Liver (tissue), 3 donors: ENCODE data around the gene USP24.
A peak's percentile ranks its signal among the peaks of the same experiment; 100 is the strongest.

ENCODE experiments used
- CTCF ChIP-seq: fragments of 150-350 bp; IDR thresholded peaks from 2 replicates; pipeline ENCODE4 v1.5.1; 2017; ENCODE audit warnings: improper control_type of control experiment, low read depth, low read length; ENCODE audit not compliant: missing input control
- FOXA1 ChIP-seq: IDR thresholded peaks from 2 replicates; pipeline ENCODE4 v1.6.1; 2016; ENCODE audit warnings: antibody characterized with exemption
- GABPA ChIP-seq, 2 donors: IDR thresholded peaks in 1 of 2; conservative IDR thresholded peaks in 1 of 2; 2 replicates each; pipeline ENCODE4 v1.6.1; 2016; ENCODE audit warnings: antibody characterized with exemption in 2 of 2, mild to moderate bottlenecking in 1 of 2, moderate library complexity in 1 of 2
- JUND ChIP-seq, 2 donors: IDR thresholded peaks; 2 replicates each; pipeline ENCODE4 v1.6.1; 2016; ENCODE audit warnings: antibody characterized with exemption in 2 of 2
- RAD21 ChIP-seq, 2 donors: IDR thresholded peaks; 2 replicates each; pipeline ENCODE4 v1.6.1; 2016; ENCODE audit warnings: antibody characterized with exemption in 2 of 2, mild to moderate bottlenecking in 2 of 2
- REST ChIP-seq: IDR thresholded peaks from 2 replicates; pipeline ENCODE4 v1.6.1; 2016; ENCODE audit warnings: antibody characterized with exemption, mild to moderate bottlenecking
- RXRA ChIP-seq, 2 donors: IDR thresholded peaks; 2 replicates each; pipeline ENCODE4 v1.6.1; 2017 to 2018; ENCODE audit warnings: antibody characterized with exemption in 2 of 2, mild to moderate bottlenecking in 1 of 2
- TAF1 ChIP-seq: conservative IDR thresholded peaks from 2 replicates; pipeline ENCODE4 v1.6.1; 2016; ENCODE audit warnings: antibody characterized with exemption, mild to moderate bottlenecking
- YY1 ChIP-seq: IDR thresholded peaks from 2 replicates; pipeline ENCODE4 v1.6.1; 2016; ENCODE audit warnings: antibody characterized with exemption, mild to moderate bottlenecking
- ZBTB33 ChIP-seq: IDR thresholded peaks from 2 replicates; pipeline ENCODE4 v1.6.1; 2016; ENCODE audit warnings: antibody characterized with exemption
- TF ChIP-seq, protein P1 (sequence below): IDR thresholded peaks from 2 replicates; pipeline ENCODE4 v1.6.1; 2016; ENCODE audit warnings: antibody characterized with exemption
- TF ChIP-seq, protein P2 (sequence below): IDR thresholded peaks from 2 replicates; pipeline ENCODE4 v1.6.1; 2016; ENCODE audit warnings: antibody characterized with exemption
- donor health status: healthy.
- donor health status: healthy.

GRCh38 chr1:55055084-55055882 is 159.9 kb downstream of the USP24 start:
- no peak for TF ChIP-seq FOXA1
- no peak for TF ChIP-seq CTCF
- TF ChIP-seq JUND (IDR thresholded peaks at IDR 0.05) = no peak
- TF ChIP-seq, protein P1, sequence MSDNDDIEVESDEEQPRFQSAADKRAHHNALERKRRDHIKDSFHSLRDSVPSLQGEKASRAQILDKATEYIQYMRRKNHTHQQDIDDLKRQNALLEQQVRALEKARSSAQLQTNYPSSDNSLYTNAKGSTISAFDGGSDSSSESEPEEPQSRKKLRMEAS = no peak
- TF ChIP-seq RAD21 (IDR thresholded peaks at IDR 0.05) = no peak
- no peak for TF ChIP-seq REST
- TF ChIP-seq GABPA (IDR thresholded peaks at IDR 0.05 in 1 of 2, conservative IDR thresholded peaks at IDR 0.05 in 1 of 2) = no peak
- TF ChIP-seq YY1 = no peak
- no peak for TF ChIP-seq TAF1
- TF ChIP-seq RXRA (IDR thresholded peaks at IDR 0.05) = peak in 1 of 2 donors; percentile 47
- TF ChIP-seq, protein P2, sequence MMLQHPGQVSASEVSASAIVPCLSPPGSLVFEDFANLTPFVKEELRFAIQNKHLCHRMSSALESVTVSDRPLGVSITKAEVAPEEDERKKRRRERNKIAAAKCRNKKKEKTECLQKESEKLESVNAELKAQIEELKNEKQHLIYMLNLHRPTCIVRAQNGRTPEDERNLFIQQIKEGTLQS = no peak
- no peak for TF ChIP-seq ZBTB33
